ENCODE data around the gene BCKDHA. TPM values are rescaled to one million over a fixed set of nuclear protein-coding genes. Genes with fewer than 3 reads are reported as not detected.

BCKDHA gene
- total and polyA plus RNA-seq, 4 experiments from 2014 or later: 23.6 to 65.1 (median 43.4) TPM

DNA sequence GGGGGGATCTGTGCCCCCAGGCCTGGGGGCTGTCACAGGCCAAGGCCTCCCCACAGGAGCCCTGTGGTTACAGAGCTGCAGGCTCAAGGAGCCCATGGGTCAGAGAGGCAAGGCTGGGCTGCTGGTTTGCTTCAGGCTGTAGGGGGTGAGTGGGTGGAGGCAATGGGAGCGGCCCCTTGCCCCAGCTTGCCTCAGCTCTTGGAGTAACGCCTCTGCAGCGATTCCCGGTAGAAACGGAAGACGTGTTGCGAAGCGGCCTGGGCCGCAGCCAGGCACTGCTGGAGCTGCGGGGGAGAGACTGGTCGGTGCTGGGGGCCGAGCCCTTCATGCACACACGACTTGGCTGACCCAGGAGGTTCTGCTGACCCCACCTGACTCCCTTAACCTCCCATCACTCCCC, 11.2 kb upstream of the BCKDHA start:
- H3K4me1 ChIP-seq (ENCODE audit: insufficient read depth, low read length): no peaks in the 10 kb centered on the region
- peaks cover 26% of the 10 kb centered on the region for H3K36me3 ChIP-seq (ENCODE audit: insufficient read depth, low read length)
- intact Hi-C loops (cut with micrococcal nuclease): no loop called here
- H3K9me3 ChIP-seq (ENCODE audit: control insufficient read depth in 1 of 2, low read length in 2 of 2): no peaks in the 10 kb centered on the region
- ChIA-PET CTCF (ENCODE audit: partially characterized antibody) (no interaction called here), POLR2A (ENCODE audit: partially characterized antibody) (interaction anchor here (0.6 to 1.6 kb wide), 2 partner anchors 17 to 22 kb away, joined by 3 to 5 read pairs; partner anchors contain the start of gene B9D2)
- Mint-ChIP-seq H3K36me3 (peaks cover 5 to 36% of the 10 kb centered on the region in 2 donors), H3K9me3 (no peaks in the 10 kb centered on the region), H3K4me3 (no peak overlapping the region), H3K4me1 (peaks cover 0 to 4% (median 0%) of the 10 kb centered on the region in 4 donors), H3K27ac (peak overlapping the region in 1 of 7 donors; percentile 74), H3K27me3 (no peaks in the 10 kb centered on the region)
- H3K27me3 ChIP-seq (ENCODE audit: insufficient read depth, low read length): no peaks in the 10 kb centered on the region
- H3K4me3 ChIP-seq (ENCODE audit: low read length in 2 of 2): no peak overlapping the region
- no peak for DNase-seq
- no peak overlapping the region for H3K27ac ChIP-seq (ENCODE audit: low read depth, low read length)

DNA sequence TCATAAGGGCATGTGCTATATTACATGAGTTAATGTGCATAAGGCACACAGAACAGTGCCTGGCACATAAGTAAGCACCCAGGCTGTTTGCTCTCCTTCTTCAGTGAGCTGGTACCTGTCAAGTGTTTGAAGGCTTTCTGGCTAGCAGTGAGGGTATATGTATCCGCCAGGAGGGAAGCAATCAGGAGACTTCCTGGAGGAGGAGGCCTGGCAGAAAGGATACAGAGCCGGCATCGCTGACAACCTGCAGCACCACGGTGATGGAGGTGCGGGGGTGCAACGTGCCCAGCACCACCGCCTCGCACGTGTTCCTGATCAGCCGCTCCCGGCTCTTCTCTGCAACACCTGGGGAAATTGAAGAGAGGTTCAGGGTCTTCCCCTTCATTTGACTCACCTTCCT, 6.0 kb upstream of the BCKDHA start:
- Mint-ChIP-seq H3K9me3 (no peaks in the 10 kb centered on the region), H3K36me3 (peaks cover 12 to 30% of the 10 kb centered on the region in 2 donors), H3K4me1 (peaks cover 9 to 16% (median 14%) of the 10 kb centered on the region in 4 donors), H3K27me3 (no peaks in the 10 kb centered on the region), H3K4me3 (no peak overlapping the region), H3K27ac (no peak overlapping the region)
- intact Hi-C loops (cut with micrococcal nuclease): no loop called here
- Histone ChIP-seq H3K9me3 (ENCODE audit: control insufficient read depth in 1 of 2, low read length in 2 of 2) (no peaks in the 10 kb centered on the region), H3K4me1 (ENCODE audit: insufficient read depth, low read length) (peaks cover 14% of the 10 kb centered on the region), H3K27ac (ENCODE audit: low read depth, low read length) (no peak overlapping the region), H3K4me3 (ENCODE audit: low read length in 2 of 2) (no peak overlapping the region), H3K36me3 (ENCODE audit: insufficient read depth, low read length) (peaks cover 34% of the 10 kb centered on the region), H3K27me3 (ENCODE audit: insufficient read depth, low read length) (no peaks in the 10 kb centered on the region)
- POLR2A ChIA-PET (ENCODE audit: partially characterized antibody): no interaction called here
- no peak for DNase-seq
- CTCF ChIA-PET (ENCODE audit: partially characterized antibody): no interaction called here

DNA sequence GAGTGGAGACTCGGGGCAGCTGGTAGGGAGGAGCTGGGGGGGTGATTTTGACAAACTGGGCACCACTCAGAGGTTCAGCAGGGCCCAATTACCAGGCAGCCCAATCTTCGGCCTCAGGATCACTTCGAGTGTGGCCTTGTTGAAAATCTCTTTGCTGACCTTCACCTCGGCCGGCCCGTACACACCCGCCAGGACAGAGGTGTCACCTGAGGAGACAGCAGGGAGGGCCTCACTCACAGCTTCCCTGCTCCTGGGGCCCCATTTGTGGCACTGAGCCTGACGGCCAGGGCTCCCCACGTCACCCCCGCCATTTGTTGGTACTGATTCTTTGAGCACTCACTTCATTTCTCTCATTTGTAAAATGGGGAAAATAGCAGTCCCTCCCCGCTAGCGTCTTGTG, 4.8 kb upstream of the BCKDHA start:
- CTCF ChIA-PET (ENCODE audit: partially characterized antibody): no interaction called here
- H3K36me3 ChIP-seq (ENCODE audit: insufficient read depth, low read length): peaks cover 34% of the 10 kb centered on the region

DNA sequence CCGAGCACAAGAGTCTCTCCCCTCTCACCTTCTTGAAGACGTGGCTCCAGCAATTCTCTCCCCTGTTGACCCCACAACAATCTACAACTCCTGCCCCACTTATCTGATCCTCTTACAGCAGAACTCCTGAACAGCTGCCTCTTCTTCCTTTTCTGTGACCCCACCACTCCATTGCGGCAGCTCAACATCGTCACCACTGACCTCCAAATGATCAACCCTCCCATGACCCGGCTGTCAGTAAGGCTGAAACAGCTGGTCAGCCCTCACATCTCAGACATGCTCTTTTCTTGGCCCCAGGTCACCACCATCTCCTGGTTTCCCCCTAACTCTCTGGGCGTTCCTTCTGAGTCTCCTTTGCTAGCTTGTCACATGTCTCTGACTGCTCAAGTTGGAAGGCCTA, 2.3 kb upstream of the BCKDHA start:
- no peaks in the 10 kb centered on the region for H3K9me3 ChIP-seq (ENCODE audit: control insufficient read depth in 1 of 2, low read length in 2 of 2)
- ChIA-PET POLR2A (ENCODE audit: partially characterized antibody) (interaction anchor here (1.6 to 2.0 kb wide), 2 partner anchors 19 to 31 kb away, joined by 4 to 14 read pairs; partner anchors contain the start of genes B9D2 and TMEM91), CTCF (ENCODE audit: partially characterized antibody) (interaction anchor here (0.6 to 2.5 kb wide), 3 partner anchors 11 to 169 kb away, joined by 3 to 6 read pairs (median 3); partner anchors contain the start of gene B9D2)
- peak overlapping the region in 4 of 7 donors; percentile 5 to 92 (median 76) for H3K27ac Mint-ChIP-seq
- H3K4me3 Mint-ChIP-seq: peak overlapping the region in 7 of 8 donors; percentile 24 to 98 (median 68)
- H3K27me3 ChIP-seq (ENCODE audit: insufficient read depth, low read length): no peaks in the 10 kb centered on the region
- peaks cover 22% of the 10 kb centered on the region for H3K36me3 ChIP-seq (ENCODE audit: insufficient read depth, low read length)
- DNase-seq: no peak
- H3K4me1 ChIP-seq (ENCODE audit: insufficient read depth, low read length): peaks cover 31% of the 10 kb centered on the region
- intact Hi-C loops (cut with micrococcal nuclease): loop anchor here (5.0 kb wide), 1 partner anchor 152 kb away; no protein-coding TSS in a partner anchor
- H3K27me3 Mint-ChIP-seq: no peaks in the 10 kb centered on the region
- no peaks in the 10 kb centered on the region for H3K9me3 Mint-ChIP-seq
- H3K4me1 Mint-ChIP-seq: peaks cover 21 to 48% (median 33%) of the 10 kb centered on the region in 4 donors
- H3K4me3 ChIP-seq (ENCODE audit: low read length in 2 of 2): no peak overlapping the region
- no peak overlapping the region for H3K27ac ChIP-seq (ENCODE audit: low read depth, low read length)
- H3K36me3 Mint-ChIP-seq: peaks cover 12 to 28% of the 10 kb centered on the region in 2 donors

More for the DNA sequence above, 4.8 kb upstream of the BCKDHA start:
- Histone ChIP-seq H3K27me3 (ENCODE audit: insufficient read depth, low read length) (no peaks in the 10 kb centered on the region), H3K4me1 (ENCODE audit: insufficient read depth, low read length) (peaks cover 17% of the 10 kb centered on the region), H3K9me3 (ENCODE audit: control insufficient read depth in 1 of 2, low read length in 2 of 2) (no peaks in the 10 kb centered on the region), H3K27ac (ENCODE audit: low read depth, low read length) (no peak overlapping the region), H3K4me3 (ENCODE audit: low read length in 2 of 2) (no peak overlapping the region)
- Mint-ChIP-seq H3K27ac (peak overlapping the region in 2 of 7 donors; percentile 64 to 84), H3K4me3 (no peak overlapping the region), H3K9me3 (no peaks in the 10 kb centered on the region), H3K4me1 (peaks cover 12 to 28% (median 20%) of the 10 kb centered on the region in 4 donors), H3K27me3 (no peaks in the 10 kb centered on the region), H3K36me3 (peaks cover 12 to 36% of the 10 kb centered on the region in 2 donors)
- intact Hi-C loops (cut with micrococcal nuclease): no loop called here
- no peak for DNase-seq
- POLR2A ChIA-PET (ENCODE audit: partially characterized antibody): interaction anchor here (1.2 kb wide), 1 partner anchor 8 kb away, joined by 3 read pairs; no protein-coding TSS in a partner anchor

DNA sequence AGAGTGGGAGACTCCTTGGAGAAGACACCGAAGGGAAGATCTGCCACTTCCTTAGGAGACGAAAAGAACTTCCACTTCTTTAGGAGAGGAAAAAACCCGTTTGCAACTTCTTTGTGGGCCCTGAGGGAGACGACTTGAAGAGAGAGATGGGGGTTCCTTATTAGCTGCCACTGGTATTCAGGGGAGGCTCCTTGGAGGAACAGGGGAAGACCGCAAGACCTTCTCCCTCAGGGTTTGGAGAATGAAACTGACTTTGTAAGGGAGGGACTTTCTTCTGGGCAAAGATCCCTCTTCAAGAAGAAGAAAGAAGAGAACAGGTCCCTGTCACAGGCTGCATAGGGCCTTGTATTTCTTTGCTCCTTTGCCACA, 416 bp downstream of the BCKDHA start:
- Mint-ChIP-seq H3K27ac (peak overlapping the region; percentile 98 to 100 (median 100)), H3K36me3 (peaks cover 11 to 20% of the 10 kb centered on the region in 2 donors), H3K27me3 (no peaks in the 10 kb centered on the region), H3K4me3 (peak overlapping the region; percentile 94 to 100 (median 98)), H3K4me1 (peaks cover 27 to 56% (median 41%) of the 10 kb centered on the region in 4 donors), H3K9me3 (no peaks in the 10 kb centered on the region)
- no peaks in the 10 kb centered on the region for H3K36me3 ChIP-seq (ENCODE audit: insufficient read depth, low read length)
- intact Hi-C loops (cut with micrococcal nuclease): loop anchor here (5.0 kb wide), 1 partner anchor 149 kb away; no protein-coding TSS in a partner anchor
- CTCF ChIA-PET (ENCODE audit: partially characterized antibody): no interaction called here
- H3K27me3 ChIP-seq (ENCODE audit: insufficient read depth, low read length): no peaks in the 10 kb centered on the region
- H3K4me3 ChIP-seq (ENCODE audit: low read length in 2 of 2): peak overlapping the region; percentile 80 to 95
- peaks cover 31% of the 10 kb centered on the region for H3K4me1 ChIP-seq (ENCODE audit: insufficient read depth, low read length)
- H3K27ac ChIP-seq (ENCODE audit: low read depth, low read length): peak overlapping the region; percentile 93
- POLR2A ChIA-PET (ENCODE audit: partially characterized antibody): interaction anchor here (1.1 to 1.2 kb wide), 2 partner anchors 34 to 134 kb away, joined by 3 to 5 read pairs; partner anchors contain the start of gene B9D2
- no peak for DNase-seq
- no peaks in the 10 kb centered on the region for H3K9me3 ChIP-seq (ENCODE audit: control insufficient read depth in 1 of 2, low read length in 2 of 2)

DNA sequence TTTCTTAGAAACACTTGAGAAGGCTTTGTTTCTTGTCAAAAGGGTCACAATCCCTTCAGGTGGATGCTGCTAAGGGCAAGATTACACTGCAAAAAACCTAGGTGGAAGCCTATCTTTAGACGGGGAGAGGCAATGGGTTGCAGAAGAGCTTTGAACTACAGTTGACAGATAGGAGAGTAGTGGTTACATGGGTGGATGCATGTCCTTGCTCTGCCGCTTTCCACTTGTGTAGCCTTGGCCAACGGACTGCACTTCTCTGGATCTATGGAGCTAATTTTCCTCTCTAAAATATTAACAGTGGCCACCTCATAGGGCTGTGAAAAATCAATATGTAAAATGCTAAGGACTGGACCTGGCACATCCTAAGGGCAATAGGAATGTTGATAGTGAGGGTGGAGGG, 980 bp downstream of the BCKDHA start:
- Histone ChIP-seq H3K36me3 (ENCODE audit: insufficient read depth, low read length) (no peaks in the 10 kb centered on the region), H3K27me3 (ENCODE audit: insufficient read depth, low read length) (no peaks in the 10 kb centered on the region), H3K4me3 (ENCODE audit: low read length in 2 of 2) (peak overlapping the region in 1 of 2 donors; percentile 80), H3K4me1 (ENCODE audit: insufficient read depth, low read length) (peaks cover 31% of the 10 kb centered on the region), H3K9me3 (ENCODE audit: control insufficient read depth in 1 of 2, low read length in 2 of 2) (no peaks in the 10 kb centered on the region), H3K27ac (ENCODE audit: low read depth, low read length) (peak overlapping the region; percentile 93)
- CTCF ChIA-PET (ENCODE audit: partially characterized antibody): no interaction called here
- intact Hi-C loops (cut with micrococcal nuclease): loop anchor here (5.0 kb wide), 1 partner anchor 149 kb away; no protein-coding TSS in a partner anchor
- peak overlapping the region; percentile 94 to 100 (median 98) for H3K4me3 Mint-ChIP-seq
- H3K9me3 Mint-ChIP-seq: no peaks in the 10 kb centered on the region
- DNase-seq: no peak
- POLR2A ChIA-PET (ENCODE audit: partially characterized antibody): interaction anchor here (0.5 to 1.2 kb wide), 5 partner anchors 22 to 135 kb away, joined by 3 to 5 read pairs (median 4); partner anchors contain the start of genes B9D2 and TMEM91
- no peaks in the 10 kb centered on the region for H3K27me3 Mint-ChIP-seq
- peak overlapping the region; percentile 29 to 100 (median 99) for H3K27ac Mint-ChIP-seq
- H3K36me3 Mint-ChIP-seq: peaks cover 11 to 23% of the 10 kb centered on the region in 2 donors
- H3K4me1 Mint-ChIP-seq: peaks cover 28 to 61% (median 41%) of the 10 kb centered on the region in 4 donors

DNA sequence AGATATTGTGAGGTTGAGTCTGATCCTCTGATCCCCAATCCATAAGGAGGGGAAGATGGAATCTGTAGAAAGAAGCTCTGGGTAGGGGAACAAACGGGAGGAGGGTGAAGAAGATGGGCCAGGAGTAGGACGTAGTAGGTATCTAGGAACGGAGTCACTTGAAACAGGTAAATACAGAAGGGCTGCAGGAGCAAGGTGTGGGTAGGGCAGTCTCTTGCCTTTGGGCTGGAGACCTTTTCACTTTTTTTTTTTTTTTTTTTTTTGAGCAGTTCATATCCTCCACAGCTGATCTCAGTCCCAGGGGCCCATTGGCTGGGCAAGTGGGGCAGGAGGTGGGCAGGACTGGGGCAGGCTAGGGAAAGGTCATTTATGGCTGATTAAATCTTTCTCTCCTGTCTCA, 1.5 kb downstream of the BCKDHA start:
- Mint-ChIP-seq H3K27me3 (no peaks in the 10 kb centered on the region), H3K9me3 (no peaks in the 10 kb centered on the region), H3K4me3 (peak overlapping the region; percentile 8 to 100 (median 98)), H3K4me1 (peaks cover 27 to 65% (median 41%) of the 10 kb centered on the region in 4 donors), H3K36me3 (peaks cover 11 to 25% of the 10 kb centered on the region in 2 donors), H3K27ac (peak overlapping the region; percentile 20 to 100 (median 98))
- intact Hi-C loops (cut with micrococcal nuclease): loop anchor here (5.0 kb wide), 1 partner anchor 148 kb away; no protein-coding TSS in a partner anchor
- Histone ChIP-seq H3K4me3 (ENCODE audit: low read length in 2 of 2) (no peak overlapping the region), H3K9me3 (ENCODE audit: control insufficient read depth in 1 of 2, low read length in 2 of 2) (no peaks in the 10 kb centered on the region), H3K27me3 (ENCODE audit: insufficient read depth, low read length) (no peaks in the 10 kb centered on the region), H3K4me1 (ENCODE audit: insufficient read depth, low read length) (peaks cover 31% of the 10 kb centered on the region), H3K36me3 (ENCODE audit: insufficient read depth, low read length) (no peaks in the 10 kb centered on the region), H3K27ac (ENCODE audit: low read depth, low read length) (no peak overlapping the region)
- no peak for DNase-seq
- POLR2A ChIA-PET (ENCODE audit: partially characterized antibody): interaction anchor here (0.5 to 1.1 kb wide), 4 partner anchors 22 to 46 kb away, joined by 3 to 4 read pairs (median 4); partner anchors contain the start of genes B9D2 and TMEM91
- CTCF ChIA-PET (ENCODE audit: partially characterized antibody): no interaction called here

All from CD4-positive, alpha-beta memory T cell (primary cell).